GM18951 (cell line): ENCODE data around the gene MICB.

Source experiments
- POLR2A ChIP-seq: IDR thresholded peaks from 4 replicates; pipeline ENCODE4 v1.6.1; 2011; ENCODE audit warnings: mild to moderate bottlenecking; ENCODE audit not compliant: insufficient read length, insufficient read depth; ENCODE audit errors: extremely low read depth
- in situ Hi-C: fragments of 300-500 bp; cut with MboI; formaldehyde crosslinking; loops from one replicate; pipeline ENCODE4 v1.12.0; 2022; ENCODE audit warnings: low sequenced_read_pairs, mixed read lengths, inconsistent platforms; ENCODE audit not compliant: unreplicated experiment

Gene MICB

DNA sequence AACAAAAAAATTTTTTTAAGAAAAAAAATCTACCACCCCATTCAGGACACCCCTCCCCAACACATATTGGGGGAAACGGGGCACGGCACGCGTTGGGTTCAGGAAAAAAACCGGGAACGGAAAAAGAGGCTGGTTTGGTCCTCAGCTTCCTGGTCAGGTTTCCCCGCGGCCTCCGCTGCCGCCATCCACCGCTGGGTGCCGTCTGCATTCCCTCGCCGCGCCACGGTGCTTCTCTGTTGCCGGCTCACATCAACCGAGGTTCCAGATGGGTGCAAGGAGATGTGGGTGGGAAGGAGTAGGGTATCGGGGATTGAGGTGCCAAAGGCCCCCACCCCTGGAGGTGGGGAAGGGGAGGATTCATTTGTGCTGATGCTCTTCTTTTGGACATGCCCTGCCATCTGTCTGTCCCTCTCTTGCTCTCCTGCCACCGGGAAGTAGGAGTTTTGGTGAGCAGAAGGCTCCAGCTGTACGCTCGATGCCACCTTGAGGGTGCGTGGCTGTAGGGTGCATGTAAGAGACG, 36.6 kb downstream of the MICB start:
- TF ChIP-seq POLR2A: peak; percentile 10
- in situ Hi-C loops: no loop called here

DNA sequence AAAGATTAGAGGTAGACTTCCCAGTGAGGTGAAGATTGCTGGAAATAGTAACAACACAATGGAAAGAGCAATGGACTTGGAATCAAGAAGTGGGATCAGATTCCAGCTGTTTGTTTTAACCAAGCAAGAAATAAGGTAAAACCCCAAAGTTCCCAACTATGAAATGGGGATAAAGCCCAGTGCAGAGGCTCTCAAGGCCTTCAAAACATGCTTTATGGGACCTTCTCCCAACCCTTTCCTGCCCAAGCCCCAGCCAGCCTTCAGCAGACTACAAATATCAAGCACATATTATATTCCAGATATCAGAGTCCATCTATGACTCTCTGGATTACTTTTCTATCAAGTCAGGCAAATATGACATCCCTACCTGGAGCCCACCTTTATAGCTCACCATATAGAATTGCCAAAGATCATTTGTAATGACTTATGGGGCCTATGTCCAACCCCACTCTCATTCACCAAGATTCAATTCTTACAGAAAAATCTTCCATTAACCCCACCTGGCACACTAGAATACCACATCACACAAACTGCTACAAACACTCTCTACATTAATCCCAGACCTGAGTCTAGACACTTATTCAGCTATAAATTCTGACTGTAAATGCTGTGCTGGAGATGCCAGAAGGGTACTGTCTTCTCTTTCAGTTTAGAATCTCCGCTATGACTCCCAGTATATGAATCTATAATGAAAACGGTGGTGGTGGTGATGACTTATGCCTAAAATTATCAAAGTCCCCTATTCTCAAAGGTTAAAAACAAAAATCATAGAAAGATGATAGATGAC, 37.8 kb downstream of the MICB start:
- in situ Hi-C loops: no loop called here

DNA sequence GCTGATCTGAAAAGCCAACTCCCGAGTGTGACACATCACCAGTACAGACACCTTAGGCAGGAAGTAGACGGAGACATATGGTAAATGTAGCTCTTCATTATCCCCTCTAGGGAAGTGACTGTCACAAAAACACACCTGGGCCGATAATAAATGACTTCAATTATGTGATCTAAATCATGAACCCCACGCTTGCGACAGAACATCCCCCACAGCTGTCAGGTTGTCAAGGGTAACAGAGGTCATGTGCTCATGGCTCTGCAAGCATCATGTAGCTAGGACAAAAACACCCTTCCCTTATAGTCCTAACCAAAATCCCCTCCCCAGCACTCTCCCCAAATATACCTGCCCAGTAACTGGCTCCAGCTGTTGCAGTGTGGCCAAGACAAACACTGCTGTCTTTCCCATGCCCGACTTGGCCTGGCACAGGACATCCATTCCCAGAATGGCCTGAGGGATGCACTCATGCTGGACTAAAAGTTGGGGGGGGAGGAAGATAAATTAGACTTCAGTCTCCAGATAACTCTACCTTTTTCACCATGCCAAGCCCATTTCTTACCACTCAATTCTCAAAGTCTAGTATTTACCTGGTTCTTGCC, 41.0 kb downstream of the MICB start:
- TF ChIP-seq POLR2A: no peak
- in situ Hi-C loops: no loop called here

More for the DNA sequence above, 37.8 kb downstream of the MICB start:
- TF ChIP-seq POLR2A: no peak

- in situ Hi-C loops: no loop called here
- no peak for TF ChIP-seq POLR2A
These were observed 42.7 kb downstream of the MICB start for GRCh38 chr6:31540640-31541039.

DNA sequence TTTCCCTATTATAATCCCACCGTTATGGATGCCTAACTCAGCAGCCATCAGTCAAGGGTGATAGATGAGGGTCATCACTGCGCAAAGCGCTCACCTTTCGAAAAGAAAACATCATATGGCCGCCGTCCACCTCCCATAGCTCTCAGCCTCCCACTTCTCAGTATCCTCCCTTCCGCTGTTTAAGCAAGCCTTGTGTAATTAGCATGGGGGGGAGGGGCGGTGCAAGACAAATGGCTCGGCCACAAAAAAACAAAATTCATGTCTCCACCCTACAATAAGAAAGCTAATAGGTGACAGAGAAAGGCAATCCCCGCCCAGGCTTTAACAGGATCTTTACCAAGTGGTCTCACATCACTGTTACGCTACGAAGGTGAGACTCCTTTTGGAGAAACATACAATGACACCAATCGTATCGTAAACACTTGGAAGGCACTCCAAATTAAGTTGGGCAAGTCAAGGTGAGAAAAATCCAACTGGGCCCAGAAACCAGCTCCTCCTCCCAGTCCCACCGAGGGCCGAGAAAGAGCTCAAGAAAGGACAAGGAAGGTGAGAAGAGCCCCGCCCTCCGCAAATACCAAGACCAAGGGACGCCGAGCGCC, 43.2 kb downstream of the MICB start:
- in situ Hi-C loops: no loop called here
- TF ChIP-seq POLR2A: no peak

- peak; percentile 86 for TF ChIP-seq POLR2A
- in situ Hi-C loops: no loop called here
These were observed 43.9 kb downstream of the MICB start, which contains the start of gene DDX39B for GRCh38 chr6:31541658-31542521. Gene DDX39B, minus strand, starts transcription at chr6:31542003. Its CDS starts 1,471 bp downstream, at chr6:31540532.

- no peak for TF ChIP-seq POLR2A
- in situ Hi-C loops: no loop called here
These were observed 45.7 kb downstream of the MICB start for GRCh38 chr6:31543639-31544038.

- in situ Hi-C loops: no loop called here
- no peak for TF ChIP-seq POLR2A
These were observed 46.7 kb downstream of the MICB start for GRCh38 chr6:31544676-31545075.

DNA sequence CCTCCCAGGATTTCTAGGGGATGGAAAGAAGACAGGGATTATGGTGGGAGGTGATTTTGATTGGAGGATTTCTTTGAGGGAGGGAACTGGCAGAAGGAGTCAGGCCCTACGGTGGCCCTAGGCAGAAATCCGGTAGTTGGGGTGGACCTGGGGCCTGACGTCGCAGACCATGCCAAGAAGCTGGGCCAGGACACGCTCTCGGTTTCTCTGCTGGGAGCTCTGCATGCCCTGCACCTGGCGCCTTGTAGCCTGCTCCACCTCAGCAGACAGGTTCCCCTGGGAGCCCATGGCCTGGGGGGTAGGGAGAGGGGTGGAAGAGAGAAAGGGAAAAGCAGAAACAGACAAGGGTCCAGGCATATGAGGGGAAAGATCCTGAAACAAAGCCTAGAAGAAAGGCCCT, 47.3 kb downstream of the MICB start:
- no peak for TF ChIP-seq POLR2A
- in situ Hi-C loops: no loop called here

- TF ChIP-seq POLR2A: no peak
- in situ Hi-C loops: no loop called here
These were observed 48.5 kb downstream of the MICB start, which contains the start of gene ATP6V1G2 for GRCh38 chr6:31546339-31546957. Gene ATP6V1G2, minus strand, starts transcription at chr6:31546608. Its CDS starts 49 bp downstream, at chr6:31546559.

DNA sequence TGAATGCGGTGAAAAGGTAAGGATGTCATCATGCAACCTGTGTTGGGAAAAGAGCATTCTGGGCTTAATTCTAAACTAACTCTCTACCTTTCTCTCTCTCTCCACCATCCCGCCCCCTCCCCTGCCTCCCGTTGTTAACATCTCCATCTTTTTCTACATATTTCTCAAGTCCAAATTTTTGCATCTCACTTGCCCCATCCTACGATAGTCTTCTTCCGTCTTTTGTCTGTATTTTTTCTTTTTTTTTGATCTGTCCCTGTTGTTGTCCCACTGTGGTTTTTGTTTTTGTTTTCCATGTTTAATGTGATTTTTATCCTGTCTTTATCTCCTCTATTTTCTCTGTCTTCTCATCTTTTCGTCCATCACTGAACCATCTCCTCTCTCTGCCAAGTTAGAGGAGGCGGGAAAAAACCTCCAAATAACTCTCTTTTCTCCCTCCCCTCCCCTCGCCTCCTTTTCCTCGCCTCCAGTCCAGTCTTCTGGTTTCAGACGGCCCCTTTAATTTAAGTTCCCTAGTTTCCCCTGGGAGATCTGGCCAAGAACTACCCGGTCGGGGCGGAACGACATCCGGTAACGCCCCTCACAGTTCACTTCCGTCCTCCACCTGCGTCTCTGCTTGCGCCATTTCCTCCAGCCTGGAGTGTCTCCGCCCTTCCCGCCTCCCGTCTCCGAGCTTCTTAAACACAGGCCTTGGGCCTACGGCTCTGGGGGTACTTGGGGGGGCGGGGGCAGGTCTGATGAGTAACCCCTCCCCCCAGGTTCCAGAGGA, 49.2 kb downstream of the MICB start, which contains the start of gene NFKBIL1:
NFKBIL1 (plus strand) TSS at position 651 of the 769 bp plus-strand sequence; CDS start at position 738, 87 bp downstream.
- in situ Hi-C loops: no loop called here
- peak; percentile 59 for TF ChIP-seq POLR2A
